Thyroid gland (tissue), 4 donors: Measurements from ENCODE around the gene FOXK1.

ENCODE experiments used
- POLR2A ChIP-seq, 2 donors: fragments of 450-650 bp; IDR thresholded peaks; one replicate each; pipeline ENCODE4 v1.6.1; 2017; ENCODE audit warnings: antibody characterized with exemption in 2 of 2, mild to moderate bottlenecking in 2 of 2, moderate library complexity in 1 of 2
- TF ChIP-seq, protein P1 (sequence below), 6 experiments: fragments of 200-600 bp in 3 of 6; fragments of 450-650 bp in 3 of 6; sonication (generic) in 3 of 6; IDR thresholded peaks; one replicate each; pipeline ENCODE4 v1.5.1; 2016 to 2019; ENCODE audit warnings: antibody characterized with exemption in 6 of 6, mild to moderate bottlenecking in 2 of 6, inconsistent platforms in 1 of 6, moderate library complexity in 1 of 6

DNA sequence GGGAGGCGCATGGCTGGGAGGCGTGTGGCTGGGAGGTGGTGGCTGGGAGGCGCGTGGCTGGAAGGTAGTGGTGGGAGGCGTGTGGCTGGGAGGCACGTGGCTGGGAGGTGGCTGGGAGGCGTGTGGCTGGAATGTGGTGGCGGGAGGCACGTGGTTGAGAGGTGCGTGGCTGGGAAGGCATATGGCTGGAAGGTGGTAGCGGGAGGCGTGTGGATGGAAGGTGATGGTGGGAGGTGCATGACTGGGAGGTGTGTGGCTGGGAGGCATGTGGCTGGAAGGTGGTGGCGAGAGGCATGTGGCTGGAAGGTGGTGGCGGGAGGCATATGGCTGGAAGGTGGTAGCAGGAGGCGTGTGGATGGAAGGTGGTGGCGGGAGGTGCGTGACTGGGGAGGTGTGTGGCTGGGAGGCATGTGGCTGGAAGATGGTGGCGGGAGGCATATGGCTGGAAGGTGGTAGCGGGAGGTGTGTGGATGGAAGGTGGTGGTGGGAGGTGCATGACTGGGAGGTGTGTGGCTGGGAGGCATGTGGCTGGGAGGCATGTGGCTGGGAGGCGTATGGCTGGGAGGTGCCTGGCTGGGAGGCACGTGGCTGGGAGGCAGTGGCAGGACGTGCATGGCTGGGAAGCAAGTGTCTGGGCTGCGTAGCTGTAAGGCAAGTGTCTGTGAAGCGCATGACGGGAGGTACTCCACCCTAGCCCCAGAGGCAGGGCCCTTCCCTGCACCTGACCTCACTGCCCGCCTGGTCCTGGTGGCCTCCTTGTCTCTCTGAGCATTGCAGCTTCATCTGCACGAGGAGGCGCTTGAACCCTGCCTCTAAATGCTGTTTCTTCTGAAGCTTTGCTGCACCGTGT lies 35.1 kb downstream of the FOXK1 start:
- TF ChIP-seq, protein P1, sequence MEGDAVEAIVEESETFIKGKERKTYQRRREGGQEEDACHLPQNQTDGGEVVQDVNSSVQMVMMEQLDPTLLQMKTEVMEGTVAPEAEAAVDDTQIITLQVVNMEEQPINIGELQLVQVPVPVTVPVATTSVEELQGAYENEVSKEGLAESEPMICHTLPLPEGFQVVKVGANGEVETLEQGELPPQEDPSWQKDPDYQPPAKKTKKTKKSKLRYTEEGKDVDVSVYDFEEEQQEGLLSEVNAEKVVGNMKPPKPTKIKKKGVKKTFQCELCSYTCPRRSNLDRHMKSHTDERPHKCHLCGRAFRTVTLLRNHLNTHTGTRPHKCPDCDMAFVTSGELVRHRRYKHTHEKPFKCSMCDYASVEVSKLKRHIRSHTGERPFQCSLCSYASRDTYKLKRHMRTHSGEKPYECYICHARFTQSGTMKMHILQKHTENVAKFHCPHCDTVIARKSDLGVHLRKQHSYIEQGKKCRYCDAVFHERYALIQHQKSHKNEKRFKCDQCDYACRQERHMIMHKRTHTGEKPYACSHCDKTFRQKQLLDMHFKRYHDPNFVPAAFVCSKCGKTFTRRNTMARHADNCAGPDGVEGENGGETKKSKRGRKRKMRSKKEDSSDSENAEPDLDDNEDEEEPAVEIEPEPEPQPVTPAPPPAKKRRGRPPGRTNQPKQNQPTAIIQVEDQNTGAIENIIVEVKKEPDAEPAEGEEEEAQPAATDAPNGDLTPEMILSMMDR (IDR thresholded peaks at IDR 0.05): no peak
- no peak for TF ChIP-seq POLR2A (IDR thresholded peaks at IDR 0.05)
